Transverse colon (tissue), 4 donors: ENCODE results near the gene OLFM3. TPM values are rescaled to one million over a fixed set of nuclear protein-coding genes. Genes with fewer than 3 reads are reported as not detected.

Source experiments
- DNase-seq: peaks from one replicate; pipeline ENCODE4 v3.0.0-alpha.2; 2019
- H3K27ac ChIP-seq, 4 donors: fragments of 200-600 bp; sonication (generic); 2 replicates each; pipeline ENCODE4 v1.5.1; 2016 to 2018; ENCODE audit warnings: inconsistent platforms in 4 of 4
- H3K27me3 ChIP-seq: fragments of 200-600 bp; sonication (generic); 2 replicates; pipeline ENCODE4 v1.5.1; 2017; ENCODE audit warnings: inconsistent platforms
- H3K36me3 ChIP-seq, 4 donors: fragments of 200-600 bp; sonication (generic); 2 replicates each; pipeline ENCODE4 v1.5.1; 2017 to 2019; ENCODE audit warnings: inconsistent platforms in 4 of 4
- H3K4me1 ChIP-seq, 4 donors: fragments of 200-600 bp; sonication (generic); 2 replicates each; pipeline ENCODE4 v1.5.1; 2017 to 2020; ENCODE audit warnings: inconsistent platforms in 4 of 4
- H3K4me3 ChIP-seq, 4 donors: fragments of 200-600 bp; sonication (generic); 1 replicate in 1 of 4; 2 replicates in 3 of 4; pipeline versions ENCODE4 v1.5.1 to v1.6.1; 2017 to 2019; ENCODE audit warnings: inconsistent platforms in 4 of 4
- H3K9me3 ChIP-seq, 2 donors: fragments of 200-600 bp; sonication (generic); 2 replicates each; pipeline ENCODE4 v1.5.1; 2017 to 2019; ENCODE audit warnings: inconsistent platforms in 2 of 2
- CTCF ChIP-seq, 5 experiments: fragments of 200-600 bp in 3 of 5; fragments of 450-650 bp in 2 of 5; sonication (generic) in 3 of 5; IDR thresholded peaks; 1 replicate in 2 of 5; 2 replicates in 3 of 5; pipeline ENCODE4 v1.5.1; 2016 to 2017; ENCODE audit warnings: antibody characterized with exemption in 5 of 5, inconsistent platforms in 3 of 5, mild to moderate bottlenecking in 2 of 5, moderate library complexity in 1 of 5
- EP300 ChIP-seq: sonication (generic); formaldehyde crosslinking; IDR thresholded peaks from one replicate; pipeline ENCODE4 v1.6.1; 2017; ENCODE audit warnings: antibody characterized with exemption, low read depth
- POLR2A ChIP-seq: fragments of 450-650 bp; IDR thresholded peaks from one replicate; pipeline ENCODE4 v1.6.1; 2016; ENCODE audit warnings: antibody characterized with exemption, mild to moderate bottlenecking, moderate library complexity
- POLR2AphosphoS5 ChIP-seq, 3 donors: sonication (generic); formaldehyde crosslinking; IDR thresholded peaks; one replicate each; pipeline ENCODE4 v1.6.1; 2016; ENCODE audit warnings: antibody characterized with exemption in 3 of 3
- WGBS, 2 donors: methylation state at CpG; one replicate each; pipeline ENCODE4 v1.1.5; 2018; ENCODE audit warnings: low coverage in 1 of 2; 5-methylcytosine and 5-hydroxymethylcytosine counted together
- in situ Hi-C, 4 donors: fragments of 200-750 bp; cut with MboI; loops; one replicate each; pipeline versions ENCODE4 v1.15.0 to v1.15.1; 2017; ENCODE audit warnings: low sequenced_read_pairs in 3 of 4, low pct_ligation_motif_present in 1 of 4, low pct_unique_long_range_greater_than_20kb in 1 of 4
- intact Hi-C: fragments of 100-400 bp; cut with DNase I; formaldehyde crosslinking; loops from one replicate; pipeline ENCODE4 v1.15.1; 2023; ENCODE audit warnings: low total_unique reads
- total RNA-seq, 4 donors: library from RNA; depleted of rRNA; stranded (reverse); fragments of >200 nt; gene quantifications; one replicate each; pipeline ENCODE4 v1.1.0, GENCODE V29; 2016

OLFM3 gene
- total RNA-seq, 4 donors from 2014 or later, result 0.55 TPM; not detected in 3

- Histone ChIP-seq H3K27ac (no peak overlapping the region), H3K4me3 (no peak overlapping the region), H3K4me1 (no peaks in the 10 kb centered on the region), H3K9me3 (no peaks in the 10 kb centered on the region), H3K36me3 (no peaks in the 10 kb centered on the region), H3K27me3 (no peaks in the 10 kb centered on the region)
- no peak for TF ChIP-seq EP300
- no peak for TF ChIP-seq CTCF (IDR thresholded peaks at IDR 0.05)
- no peak for TF ChIP-seq POLR2A
- no peak for TF ChIP-seq POLR2AphosphoS5 (IDR thresholded peaks at IDR 0.05)
- in situ Hi-C loops (no loop called here), intact Hi-C loops (no loop called here)
- 82 to 90% methylated on average over 2 of the region's 2 CpGs for WGBS, 2 donors
- DNase-seq, result no peak
These were observed 98.6 kb downstream of the OLFM3 start for GRCh38 chr1:101898137-101898536.

GRCh38 chr1:101884621-101885020 lies 112.1 kb downstream of the OLFM3 start:
- intact Hi-C loops (no loop called here), in situ Hi-C loops (no loop called here)
- Histone ChIP-seq H3K9me3 (no peaks in the 10 kb centered on the region), H3K36me3 (no peaks in the 10 kb centered on the region), H3K4me3 (no peak overlapping the region), H3K27ac (no peak overlapping the region), H3K4me1 (no peaks in the 10 kb centered on the region), H3K27me3 (no peaks in the 10 kb centered on the region)
- TF ChIP-seq EP300 (no peak), POLR2A (no peak), POLR2AphosphoS5 (IDR thresholded peaks at IDR 0.05) (no peak)
- DNase-seq, result no peak
- 30 to 61% methylated on average over 1 to 2 of the region's 2 CpGs for WGBS, 2 donors

GRCh38 chr1:101875891-101876290 lies 120.8 kb downstream of the OLFM3 start:
- intact Hi-C loops, result no loop called here

GRCh38 chr1:101873672-101874071 lies 123.1 kb downstream of the OLFM3 start:
- Histone ChIP-seq H3K27me3 (no peaks in the 10 kb centered on the region), H3K4me1 (no peaks in the 10 kb centered on the region), H3K9me3 (no peaks in the 10 kb centered on the region), H3K27ac (no peak overlapping the region), H3K36me3 (no peaks in the 10 kb centered on the region), H3K4me3 (no peak overlapping the region)
- 90 to 92% methylated on average over 1 of the region's 1 CpG for WGBS, 2 donors
- DNase-seq, result no peak
- intact Hi-C loops, result no loop called here
- in situ Hi-C loops, result no loop called here
- TF ChIP-seq EP300 (no peak), CTCF (IDR thresholded peaks at IDR 0.05) (no peak), POLR2AphosphoS5 (IDR thresholded peaks at IDR 0.05) (no peak)

More at GRCh38 chr1:101875891-101876290, 120.8 kb downstream of the OLFM3 start:
- in situ Hi-C loops, result no loop called here
- no peak for DNase-seq
- no peaks in the 10 kb centered on the region for H3K27me3 ChIP-seq
- H3K36me3 ChIP-seq, result no peaks in the 10 kb centered on the region
- H3K9me3 ChIP-seq, result no peaks in the 10 kb centered on the region
- H3K4me1 ChIP-seq, result no peaks in the 10 kb centered on the region
- no peak overlapping the region for H3K27ac ChIP-seq
- H3K4me3 ChIP-seq, result no peak overlapping the region
- TF ChIP-seq POLR2A (no peak), POLR2AphosphoS5 (IDR thresholded peaks at IDR 0.05) (no peak), EP300 (no peak), CTCF (IDR thresholded peaks at IDR 0.05) (no peak)

GRCh38 chr1:101859941-101860340 lies 136.8 kb downstream of the OLFM3 start:
- in situ Hi-C loops (no loop called here), intact Hi-C loops (no loop called here)
- 76 to 90% methylated on average over 1 of the region's 1 CpG for WGBS, 2 donors
- no peaks in the 10 kb centered on the region for H3K36me3 ChIP-seq
- DNase-seq, result no peak
- no peak overlapping the region for H3K27ac ChIP-seq
- no peak for TF ChIP-seq POLR2AphosphoS5 (IDR thresholded peaks at IDR 0.05)
- no peak for TF ChIP-seq POLR2A
- TF ChIP-seq CTCF (IDR thresholded peaks at IDR 0.05), result no peak
- no peak for TF ChIP-seq EP300
- H3K9me3 ChIP-seq, result no peaks in the 10 kb centered on the region
- H3K27me3 ChIP-seq, result no peaks in the 10 kb centered on the region
- H3K4me1 ChIP-seq, result no peaks in the 10 kb centered on the region
- H3K4me3 ChIP-seq, result no peak overlapping the region
